ENCODE data around the gene OTULINL.

GRCh38 chr5:14655146-14655741 lies 73.7 kb downstream of the OTULINL start:
- TF ChIP-seq POLR2A (IDR thresholded peaks at IDR 0.05; ENCODE audit: low read depth, low read length) (no peak), TAF1 (IDR thresholded peaks at IDR 0.05; ENCODE audit: borderline replicate concordance, low read depth, low read length) (no peak)

All from GM12892 (cell line).